ENCODE results near the gene PPP2R3C. TPM values are rescaled to one million over a fixed set of nuclear protein-coding genes. Genes with fewer than 3 reads are reported as not detected.
A peak's percentile ranks its signal among the peaks of the same experiment; 100 is the strongest.

Gene PPP2R3C
- total and polyA plus RNA-seq, 2 of the 13 experiments (the other 11 are each of a cell fraction or from before 2014, with no cell fraction given) = 63.4 to 102 TPM

DNA sequence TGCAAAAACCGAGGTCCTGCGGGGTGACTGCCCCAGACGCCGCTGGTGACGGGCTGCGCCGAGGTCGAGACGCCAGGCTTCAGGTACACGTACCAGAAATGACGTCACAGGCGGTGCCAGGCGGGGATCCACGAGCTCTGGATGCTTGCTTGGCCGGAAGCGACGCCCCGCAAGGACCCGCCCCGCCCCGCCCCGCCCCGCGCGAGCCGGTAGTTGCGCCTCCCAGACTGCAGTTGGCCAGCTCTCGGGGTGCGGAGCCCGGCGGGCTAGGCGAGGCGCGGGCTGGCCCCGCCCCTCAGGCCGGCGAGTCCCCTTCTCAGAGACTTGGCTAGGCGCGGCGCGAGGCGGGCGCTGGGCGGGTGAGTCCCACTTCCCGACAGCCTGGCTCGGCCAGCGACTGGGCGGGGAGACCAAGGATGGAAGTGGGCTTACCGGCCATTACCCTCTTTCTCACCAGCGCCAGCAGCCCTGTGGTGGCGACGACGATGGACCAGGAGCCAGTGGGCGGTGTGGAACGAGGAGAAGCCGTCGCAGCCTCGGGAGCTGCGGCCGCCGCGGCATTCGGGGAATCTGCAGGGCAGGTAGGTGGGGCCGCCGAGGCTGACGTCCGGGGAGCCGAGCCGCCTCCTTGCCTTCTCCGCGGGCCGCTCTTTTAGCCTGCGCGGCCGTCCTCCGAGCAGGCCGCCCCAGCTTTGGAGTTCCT is 75.6 kb downstream of the PPP2R3C start, which contains the start of gene FAM177A1 (continued):
- TF ChIP-seq ZBTB14 (CRISPR knock-in tag; IDR thresholded peaks at IDR 0.05) = peak; percentile 72
- TF ChIP-seq KAT2B (IDR thresholded peaks at IDR 0.05; ENCODE audit: borderline replicate concordance, low read depth, low read length) = 0 out of 2 replicates have a peak, but pooled peaks have one; percentile 1
- TF ChIP-seq ZNF670 (CRISPR knock-in tag; IDR thresholded peaks at IDR 0.05; ENCODE audit: borderline replicate concordance) = peak; percentile 49; the same call in 1 of the 2 replicates
- TF ChIP-seq ZNF775 (CRISPR knock-in tag; IDR thresholded peaks at IDR 0.05; ENCODE audit: borderline replicate concordance) = no peak
- TF ChIP-seq KLF16 (CRISPR knock-in tag; IDR thresholded peaks at IDR 0.05) = peak; percentile 91 to 96; a peak in 3 of 4 replicates
- TF ChIP-seq HCFC1 (IDR thresholded peaks at IDR 0.05; ENCODE audit: low read depth, low read length) = peak; percentile 29; the same call in 1 of the 2 replicates
- peak; percentile 87 for TF ChIP-seq ZNF646 (CRISPR knock-in tag; IDR thresholded peaks at IDR 0.05)
- peak; percentile 80 for TF ChIP-seq YY1 (IDR thresholded peaks at IDR 0.05; ENCODE audit: insufficient read depth, insufficient replicate concordance, low read depth, low read length)
- TF ChIP-seq ZNF34 (CRISPR knock-in tag; IDR thresholded peaks at IDR 0.05; ENCODE audit: borderline replicate concordance) = no peak
- TF ChIP-seq, protein P1, sequence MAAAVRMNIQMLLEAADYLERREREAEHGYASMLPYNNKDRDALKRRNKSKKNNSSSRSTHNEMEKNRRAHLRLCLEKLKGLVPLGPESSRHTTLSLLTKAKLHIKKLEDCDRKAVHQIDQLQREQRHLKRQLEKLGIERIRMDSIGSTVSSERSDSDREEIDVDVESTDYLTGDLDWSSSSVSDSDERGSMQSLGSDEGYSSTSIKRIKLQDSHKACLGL (CRISPR knock-in tag; IDR thresholded peaks at IDR 0.05) = peak; percentile 99
- peak; percentile 94; the same call in 1 of the 2 replicates for TF ChIP-seq ISX (CRISPR knock-in tag; conservative IDR thresholded peaks at IDR 0.05)
- TF ChIP-seq ZNF674 (CRISPR knock-in tag; IDR thresholded peaks at IDR 0.05; ENCODE audit: low read depth) = 0 out of 2 replicates have a peak, but pooled peaks have one; percentile 76
- peak; percentile 96 for TF ChIP-seq ZNF180 (CRISPR knock-in tag; IDR thresholded peaks at IDR 0.05; ENCODE audit: borderline replicate concordance, low read depth)
- TF ChIP-seq, protein P2, sequence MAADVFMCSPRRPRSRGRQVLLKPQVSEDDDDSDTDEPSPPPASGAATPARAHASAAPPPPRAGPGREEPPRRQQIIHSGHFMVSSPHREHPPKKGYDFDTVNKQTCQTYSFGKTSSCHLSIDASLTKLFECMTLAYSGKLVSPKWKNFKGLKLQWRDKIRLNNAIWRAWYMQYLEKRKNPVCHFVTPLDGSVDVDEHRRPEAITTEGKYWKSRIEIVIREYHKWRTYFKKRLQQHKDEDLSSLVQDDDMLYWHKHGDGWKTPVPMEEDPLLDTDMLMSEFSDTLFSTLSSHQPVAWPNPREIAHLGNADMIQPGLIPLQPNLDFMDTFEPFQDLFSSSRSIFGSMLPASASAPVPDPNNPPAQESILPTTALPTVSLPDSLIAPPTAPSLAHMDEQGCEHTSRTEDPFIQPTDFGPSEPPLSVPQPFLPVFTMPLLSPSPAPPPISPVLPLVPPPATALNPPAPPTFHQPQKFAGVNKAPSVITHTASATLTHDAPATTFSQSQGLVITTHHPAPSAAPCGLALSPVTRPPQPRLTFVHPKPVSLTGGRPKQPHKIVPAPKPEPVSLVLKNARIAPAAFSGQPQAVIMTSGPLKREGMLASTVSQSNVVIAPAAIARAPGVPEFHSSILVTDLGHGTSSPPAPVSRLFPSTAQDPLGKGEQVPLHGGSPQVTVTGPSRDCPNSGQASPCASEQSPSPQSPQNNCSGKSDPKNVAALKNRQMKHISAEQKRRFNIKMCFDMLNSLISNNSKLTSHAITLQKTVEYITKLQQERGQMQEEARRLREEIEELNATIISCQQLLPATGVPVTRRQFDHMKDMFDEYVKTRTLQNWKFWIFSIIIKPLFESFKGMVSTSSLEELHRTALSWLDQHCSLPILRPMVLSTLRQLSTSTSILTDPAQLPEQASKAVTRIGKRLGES (CRISPR knock-in tag; IDR thresholded peaks at IDR 0.05; ENCODE audit: borderline replicate concordance) = peak; percentile 81
- peak; percentile 94; the same call in 1 of the 2 replicates for TF ChIP-seq ZNF17 (CRISPR knock-in tag; IDR thresholded peaks at IDR 0.05)
- TF ChIP-seq RFX1 (IDR thresholded peaks at IDR 0.05) = no peak
- TF ChIP-seq CAMTA2 (CRISPR knock-in tag; IDR thresholded peaks at IDR 0.05; ENCODE audit: borderline replicate concordance) = peak; percentile 99
- peak; percentile 98 for TF ChIP-seq ZNF777 (CRISPR knock-in tag; IDR thresholded peaks at IDR 0.05)
